Endodermal cell (in vitro differentiated cells): ENCODE measurements around the gene NDUFB1. TPM values are rescaled to one million over a fixed set of nuclear protein-coding genes. Genes with fewer than 3 reads are reported as not detected.

Experiments
- DNase-seq: peaks from one replicate; pipeline ENCODE4 v3.0.0-alpha.2; 2017
- H3K27ac ChIP-seq: 2 replicates; pipeline ENCODE4 v1.5.1; 2013; ENCODE audit warnings: mild to moderate bottlenecking, low read depth, low read length, moderate library complexity
- H3K27me3 ChIP-seq: 2 replicates; pipeline ENCODE4 v1.6.1; 2013; ENCODE audit warnings: mild to moderate bottlenecking, low read length, moderate library complexity; ENCODE audit not compliant: insufficient read depth, control insufficient read depth, poor library complexity, severe bottlenecking
- H3K36me3 ChIP-seq: 2 replicates; pipeline ENCODE4 v1.7.0; 2013; ENCODE audit warnings: mild to moderate bottlenecking, low read length, moderate library complexity; ENCODE audit not compliant: control insufficient read depth, insufficient read depth
- H3K4me1 ChIP-seq: one replicate; pipeline ENCODE4 v1.7.0; 2013; ENCODE audit warnings: low read length; ENCODE audit not compliant: control insufficient read depth, insufficient read depth
- H3K4me3 ChIP-seq: 2 replicates; pipeline ENCODE4 v1.5.1; 2013; ENCODE audit warnings: mild to moderate bottlenecking, low read length, moderate library complexity
- H3K9ac ChIP-seq: 2 replicates; pipeline ENCODE4 v1.6.1; 2013; ENCODE audit warnings: mild to moderate bottlenecking, low read length, moderate library complexity; ENCODE audit not compliant: poor library complexity, severe bottlenecking; ENCODE audit errors: extremely low read depth
- H3K9me3 ChIP-seq: 2 replicates; pipeline ENCODE4 v1.6.1; 2013; ENCODE audit warnings: mild to moderate bottlenecking, low read length, moderate library complexity; ENCODE audit not compliant: control insufficient read depth
- H3K27ac Mint-ChIP-seq: 2 replicates; pipeline ENCODE4 v1.8.0; 2020; ENCODE audit warnings: mixed read lengths
- H3K27me3 Mint-ChIP-seq: 2 replicates; pipeline ENCODE4 v1.8.0; 2021; ENCODE audit warnings: mild to moderate bottlenecking, mixed read lengths; ENCODE audit not compliant: insufficient read depth
- H3K36me3 Mint-ChIP-seq: 2 replicates; pipeline ENCODE4 v1.8.0; 2020; ENCODE audit warnings: low read depth, mixed read lengths
- H3K4me1 Mint-ChIP-seq: 2 replicates; pipeline ENCODE4 v1.8.0; 2020; ENCODE audit warnings: mixed read lengths
- H3K4me3 Mint-ChIP-seq: 2 replicates; pipeline ENCODE4 v1.8.0; 2020; ENCODE audit warnings: mild to moderate bottlenecking, moderate library complexity, mixed read lengths
- H3K9me3 Mint-ChIP-seq: 2 replicates; pipeline ENCODE4 v1.8.0; 2020; ENCODE audit warnings: mild to moderate bottlenecking, mixed read lengths
- WGBS, 2 experiments: methylation state at CpG; one replicate each; pipeline versions ENCODE4 v1.1.5 to v1.1.7; 2013; ENCODE audit warnings: missing lambda C conversion rate in 2 of 2, mixed read lengths in 1 of 2; ENCODE audit not compliant: insufficient coverage in 1 of 2, insufficient read length in 1 of 2; 5-methylcytosine and 5-hydroxymethylcytosine counted together
- total RNA-seq, 2 donors: library from RNA; stranded (reverse); fragmentation: NEBNext Ultra II Directional in 1 of 2; extraction: Animal tissue kit (Norgen Biotek cat#: 25700) in 1 of 2; gene quantifications; 2 replicates in 1 of 2; 3 replicates in 1 of 2; pipeline ENCODE4 v1.2.1, GENCODE V29; 2021
- TF ChIP-seq, protein P1 (sequence below): fragments of 200-600 bp; sonication (generic); conservative IDR thresholded peaks from 2 replicates; pipeline ENCODE4 v1.5.0; 2021; ENCODE audit warnings: antibody characterized with exemption, mild to moderate bottlenecking

The NDUFB1 gene
- total RNA-seq, 2 donors from 2014 or later = 122 to 155 TPM

DNA sequence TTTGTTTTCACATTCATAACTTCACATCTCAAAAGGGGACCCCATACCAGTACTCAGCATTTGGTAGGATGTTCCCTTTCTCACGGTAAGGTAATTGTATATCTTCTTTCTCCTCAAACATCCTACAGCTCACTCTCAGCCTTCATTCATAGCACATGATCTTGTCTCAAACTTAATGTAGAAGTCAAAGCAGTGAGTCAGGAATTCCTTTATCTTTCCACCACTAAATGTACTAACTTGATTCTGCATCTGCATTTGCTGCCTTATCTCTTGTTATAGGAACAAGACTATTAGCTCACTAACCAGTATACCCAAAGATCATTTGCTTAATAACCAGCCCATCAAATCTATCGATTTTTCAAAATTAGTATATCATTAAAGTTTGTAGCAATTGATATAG is 23.2 kb upstream of the NDUFB1 start:
- Mint-ChIP-seq H3K4me3 (no peak overlapping the region), H3K9me3 (no peaks in the 10 kb centered on the region), H3K27ac (no peak overlapping the region), H3K27me3 (no peaks in the 10 kb centered on the region), H3K36me3 (peaks cover 73% of the 10 kb centered on the region), H3K4me1 (no peaks in the 10 kb centered on the region)
- TF ChIP-seq, protein P1, sequence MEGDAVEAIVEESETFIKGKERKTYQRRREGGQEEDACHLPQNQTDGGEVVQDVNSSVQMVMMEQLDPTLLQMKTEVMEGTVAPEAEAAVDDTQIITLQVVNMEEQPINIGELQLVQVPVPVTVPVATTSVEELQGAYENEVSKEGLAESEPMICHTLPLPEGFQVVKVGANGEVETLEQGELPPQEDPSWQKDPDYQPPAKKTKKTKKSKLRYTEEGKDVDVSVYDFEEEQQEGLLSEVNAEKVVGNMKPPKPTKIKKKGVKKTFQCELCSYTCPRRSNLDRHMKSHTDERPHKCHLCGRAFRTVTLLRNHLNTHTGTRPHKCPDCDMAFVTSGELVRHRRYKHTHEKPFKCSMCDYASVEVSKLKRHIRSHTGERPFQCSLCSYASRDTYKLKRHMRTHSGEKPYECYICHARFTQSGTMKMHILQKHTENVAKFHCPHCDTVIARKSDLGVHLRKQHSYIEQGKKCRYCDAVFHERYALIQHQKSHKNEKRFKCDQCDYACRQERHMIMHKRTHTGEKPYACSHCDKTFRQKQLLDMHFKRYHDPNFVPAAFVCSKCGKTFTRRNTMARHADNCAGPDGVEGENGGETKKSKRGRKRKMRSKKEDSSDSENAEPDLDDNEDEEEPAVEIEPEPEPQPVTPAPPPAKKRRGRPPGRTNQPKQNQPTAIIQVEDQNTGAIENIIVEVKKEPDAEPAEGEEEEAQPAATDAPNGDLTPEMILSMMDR = no peak
- H3K27me3 ChIP-seq = no peaks in the 10 kb centered on the region
- no peak for DNase-seq
- WGBS, 2 experiments = 95 to 100% methylated on average over 1 of the region's 2 CpGs
- peaks cover 86% of the 10 kb centered on the region for H3K36me3 ChIP-seq
- H3K4me3 ChIP-seq = no peak overlapping the region
- H3K4me1 ChIP-seq = no peaks in the 10 kb centered on the region
- H3K9me3 ChIP-seq = no peaks in the 10 kb centered on the region
- H3K27ac ChIP-seq = no peak overlapping the region
- no peak overlapping the region for H3K9ac ChIP-seq

DNA sequence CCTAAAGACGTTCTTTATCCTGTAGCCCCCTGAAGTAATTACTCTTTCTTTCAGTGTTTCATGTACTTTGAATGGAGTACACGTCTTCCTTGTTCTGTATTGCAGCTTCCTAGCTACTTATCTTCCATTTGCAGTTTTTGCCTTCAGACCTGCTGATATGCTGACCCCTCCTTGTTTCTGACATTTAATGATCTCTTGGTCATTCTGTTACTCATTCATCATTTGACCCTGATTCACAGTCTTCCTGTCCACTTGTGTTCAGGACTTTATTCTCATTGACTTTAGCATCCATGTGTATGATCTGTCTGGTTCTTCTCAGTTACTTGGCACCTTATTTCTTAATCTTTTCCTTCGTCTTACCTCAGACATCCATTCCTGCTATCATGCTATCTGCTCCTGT is 22.5 kb upstream of the NDUFB1 start:
- Mint-ChIP-seq H3K27ac (no peak overlapping the region), H3K36me3 (peaks cover 71% of the 10 kb centered on the region), H3K4me1 (no peaks in the 10 kb centered on the region), H3K4me3 (no peak overlapping the region), H3K27me3 (no peaks in the 10 kb centered on the region), H3K9me3 (no peaks in the 10 kb centered on the region)
- TF ChIP-seq, protein P1 = no peak
- no peak overlapping the region for H3K27ac ChIP-seq
- WGBS, 2 experiments = 86 to 90% methylated on average over 2 to 3 of the region's 3 CpGs
- H3K4me3 ChIP-seq = no peak overlapping the region
- H3K9ac ChIP-seq = no peak overlapping the region
- H3K4me1 ChIP-seq = no peaks in the 10 kb centered on the region
- DNase-seq = no peak
- H3K9me3 ChIP-seq = no peaks in the 10 kb centered on the region
- no peaks in the 10 kb centered on the region for H3K27me3 ChIP-seq
- peaks cover 82% of the 10 kb centered on the region for H3K36me3 ChIP-seq

DNA sequence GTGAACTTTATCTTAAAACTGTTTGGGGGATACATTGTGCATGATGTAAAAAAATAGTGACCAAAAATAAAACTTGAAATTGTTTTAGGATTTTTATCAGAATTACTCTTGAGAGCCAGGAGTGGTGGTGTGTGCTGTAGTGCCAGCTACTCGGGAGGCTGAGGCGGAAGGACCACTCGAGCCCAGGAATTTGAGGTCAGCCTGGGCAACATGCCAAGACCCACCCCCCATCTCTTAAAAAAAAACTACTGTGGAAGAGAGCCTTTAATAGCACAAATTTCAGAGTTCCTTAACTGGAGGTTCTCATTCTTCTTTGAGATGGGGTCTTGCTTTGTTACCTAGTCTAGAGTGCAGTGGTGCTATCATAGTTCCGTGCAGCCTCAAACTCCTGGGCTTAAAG is 21.8 kb upstream of the NDUFB1 start:
- TF ChIP-seq, protein P1 = no peak
- H3K36me3 ChIP-seq = peaks cover 82% of the 10 kb centered on the region
- Mint-ChIP-seq H3K27ac (no peak overlapping the region), H3K36me3 (peaks cover 75% of the 10 kb centered on the region), H3K4me3 (no peak overlapping the region), H3K27me3 (no peaks in the 10 kb centered on the region), H3K4me1 (no peaks in the 10 kb centered on the region), H3K9me3 (no peaks in the 10 kb centered on the region)
- no peak for DNase-seq
- H3K9me3 ChIP-seq = no peaks in the 10 kb centered on the region
- 83 to 100% methylated on average over 1 to 4 of the region's 4 CpGs for WGBS, 2 experiments
- H3K4me1 ChIP-seq = no peaks in the 10 kb centered on the region
- no peaks in the 10 kb centered on the region for H3K27me3 ChIP-seq
- H3K9ac ChIP-seq = no peak overlapping the region
- no peak overlapping the region for H3K27ac ChIP-seq
- H3K4me3 ChIP-seq = no peak overlapping the region
